COLO668 (cell line): ENCODE measurements around the gene COL25A1.
"Not testable (repeated sequence)": the region's sequence is repeated elsewhere in the genome, so short reads cannot be mapped to it uniquely, and the experiment has no call there.

Experiments
- DNase-seq: peaks from one replicate; lab custom pipeline; 2025; ENCODE audit not compliant: unreplicated experiment; lab: John Stamatoyannopoulos, UW

The COL25A1 gene

DNA sequence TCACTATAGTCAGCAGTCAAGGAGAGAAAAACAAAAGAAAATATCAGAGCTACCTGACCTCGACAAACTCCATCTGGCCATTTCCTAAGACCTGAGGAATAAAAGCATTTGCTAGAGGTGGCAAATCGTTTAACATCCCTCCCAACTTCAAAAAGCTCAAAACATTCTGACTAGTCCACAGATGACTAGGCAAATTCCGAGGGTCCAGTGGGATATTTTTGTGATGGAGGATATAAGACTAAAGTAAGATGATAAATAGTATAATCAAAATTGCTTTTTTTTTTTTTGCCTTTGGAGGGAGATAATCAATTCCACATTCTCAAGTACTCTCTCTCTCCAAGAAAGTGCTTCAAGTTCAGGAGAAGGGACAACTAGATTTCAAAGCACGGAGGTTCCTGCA, 420.5 kb downstream of the COL25A1 start:
- DNase-seq = no peak

DNA sequence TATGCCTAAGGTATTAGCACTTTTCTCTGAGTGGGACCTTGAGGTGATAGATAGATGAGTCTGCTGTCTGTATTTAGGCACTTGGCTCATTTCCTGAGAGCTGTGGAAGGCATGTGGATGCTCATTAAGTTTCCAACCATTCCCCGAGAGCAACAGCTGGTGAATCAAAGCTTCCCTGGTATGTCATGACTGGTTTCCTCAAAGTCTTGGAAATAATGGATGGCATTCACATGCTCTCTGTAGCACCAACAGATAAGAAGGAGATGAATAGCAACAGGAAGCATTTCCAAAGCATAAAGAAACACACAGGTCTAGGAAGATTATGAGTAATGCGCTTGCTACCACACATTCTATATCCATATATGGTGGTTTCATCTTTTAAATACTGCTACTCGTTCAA, 421.3 kb downstream of the COL25A1 start:
- DNase-seq = no peak

DNA sequence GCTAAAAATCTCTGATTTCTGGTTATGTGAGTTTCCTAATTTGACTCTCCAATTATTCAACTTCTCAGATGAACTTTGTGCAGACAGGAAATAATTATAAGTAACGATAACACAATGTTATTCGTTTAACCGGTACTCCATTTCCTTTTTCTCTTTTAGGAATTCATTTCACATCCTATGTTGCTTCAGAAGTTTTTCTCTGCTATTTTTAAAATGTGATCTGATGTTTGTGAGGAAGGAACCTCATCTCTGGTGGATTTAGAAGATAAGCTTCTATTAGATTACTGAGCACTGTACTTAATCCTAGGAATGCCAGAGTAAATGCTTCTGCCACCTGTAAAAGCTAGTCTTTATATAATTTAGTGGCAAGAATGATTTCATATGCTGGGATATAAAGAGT, 423.7 kb downstream of the COL25A1 start:
- no peak for DNase-seq

DNA sequence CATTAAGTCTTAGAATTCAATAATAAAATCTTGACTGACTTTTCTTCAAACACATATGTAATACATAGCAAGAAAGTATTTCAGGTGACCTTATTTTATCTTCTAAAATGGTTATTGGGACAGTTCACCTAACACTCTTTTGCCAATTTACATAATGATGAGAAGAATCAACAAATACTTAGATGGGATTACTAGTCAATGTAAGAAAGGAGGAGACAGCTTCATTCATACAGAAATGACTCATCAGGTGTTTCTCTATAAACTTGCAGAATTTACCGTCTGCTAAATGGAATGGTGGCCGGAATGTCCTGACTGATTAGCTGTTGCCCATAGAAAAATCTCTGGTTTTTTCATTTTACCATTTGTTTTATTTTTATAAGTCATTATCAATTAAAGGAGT, 424.6 kb downstream of the COL25A1 start:
- DNase-seq = no peak

DNA sequence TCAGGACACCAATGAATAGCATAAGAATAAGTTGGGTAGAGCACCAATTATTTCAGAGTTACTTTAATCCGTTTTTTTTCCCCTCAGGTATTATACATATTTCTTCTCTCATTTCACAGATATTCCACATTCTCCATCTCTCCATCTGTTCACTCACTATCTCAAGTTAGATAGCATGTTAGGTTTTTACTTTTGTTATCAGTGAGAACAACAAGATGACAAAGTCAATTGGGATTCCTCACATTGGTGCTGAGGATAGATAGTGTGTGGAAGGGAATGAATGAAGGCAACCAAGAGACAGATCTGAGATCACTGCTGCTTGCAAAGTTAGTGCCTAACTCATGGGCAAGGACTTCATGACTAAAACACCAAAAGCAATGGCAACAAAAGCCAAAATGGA, 427.7 kb downstream of the COL25A1 start:
- no peak for DNase-seq

DNA sequence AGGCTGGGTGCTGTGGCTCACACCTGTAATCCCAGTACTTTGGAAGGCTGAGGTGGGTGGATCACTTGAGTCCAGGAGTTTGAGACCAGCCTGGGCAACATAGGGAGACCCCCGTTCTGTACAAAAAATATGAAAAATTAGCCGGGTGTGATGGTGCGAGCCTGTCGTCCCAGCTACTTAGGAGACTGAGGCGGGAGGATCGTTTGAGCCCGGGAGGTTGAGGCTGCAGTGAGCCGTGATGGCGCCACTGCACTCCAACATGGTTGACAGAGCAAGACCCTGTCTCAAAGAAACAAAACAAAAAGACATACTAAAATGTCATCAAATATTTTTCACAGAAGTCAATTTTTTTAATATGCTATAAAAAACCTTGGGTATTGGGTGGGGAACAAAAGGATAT, 432.5 kb downstream of the COL25A1 start:
- DNase-seq = not testable (repeated sequence)

DNA sequence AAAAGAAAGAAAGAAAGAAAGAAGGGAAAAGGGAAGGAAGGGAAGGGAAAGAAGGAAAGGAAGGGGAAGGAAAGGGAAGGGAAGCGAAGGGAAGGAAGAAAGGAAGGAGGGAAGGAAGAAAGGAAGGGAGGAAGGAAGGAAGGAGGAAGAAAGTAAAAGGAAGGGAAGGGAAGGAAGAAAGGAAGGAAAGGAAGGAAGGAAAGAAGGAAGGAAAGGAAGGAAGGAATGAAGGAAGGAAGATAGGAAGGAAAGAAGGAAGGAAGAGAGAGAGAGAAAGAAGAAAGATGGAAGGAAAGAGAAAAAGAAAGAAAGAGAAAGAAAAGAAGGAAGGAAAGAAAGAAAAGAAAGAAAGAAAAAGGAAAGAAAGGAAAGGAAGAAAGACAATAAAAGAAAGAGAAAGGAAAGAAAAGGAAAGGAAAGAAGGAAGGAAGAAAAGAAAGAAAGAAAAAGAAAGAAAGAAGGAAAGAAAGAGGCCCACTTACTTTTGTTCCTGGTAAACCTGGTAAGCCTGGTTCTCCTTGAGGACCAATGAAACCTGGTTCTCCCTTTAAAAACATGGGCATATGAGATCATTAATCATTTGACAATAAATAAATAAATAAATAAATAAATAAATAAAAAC, 433.7 kb downstream of the COL25A1 start:
- no peak for DNase-seq

DNA sequence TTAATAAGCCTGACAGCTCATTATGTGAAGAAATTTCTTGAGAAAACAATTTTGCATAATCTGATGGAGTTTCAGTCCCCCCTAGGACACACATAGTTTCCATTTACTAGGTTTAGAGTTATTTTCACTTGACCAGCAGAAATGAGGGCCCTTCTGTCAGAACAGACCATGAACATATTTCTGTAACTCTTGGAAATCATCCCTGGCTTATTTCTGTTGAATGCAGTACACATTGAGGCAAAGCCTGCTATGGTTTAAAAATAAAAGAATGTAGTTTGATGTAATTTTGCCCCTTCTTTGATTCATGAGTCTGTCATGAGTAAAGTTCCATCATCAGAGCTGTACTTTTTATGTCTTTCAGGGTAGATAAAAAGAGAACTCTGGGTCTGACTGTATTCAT, 435.0 kb downstream of the COL25A1 start:
- DNase-seq = no peak

DNA sequence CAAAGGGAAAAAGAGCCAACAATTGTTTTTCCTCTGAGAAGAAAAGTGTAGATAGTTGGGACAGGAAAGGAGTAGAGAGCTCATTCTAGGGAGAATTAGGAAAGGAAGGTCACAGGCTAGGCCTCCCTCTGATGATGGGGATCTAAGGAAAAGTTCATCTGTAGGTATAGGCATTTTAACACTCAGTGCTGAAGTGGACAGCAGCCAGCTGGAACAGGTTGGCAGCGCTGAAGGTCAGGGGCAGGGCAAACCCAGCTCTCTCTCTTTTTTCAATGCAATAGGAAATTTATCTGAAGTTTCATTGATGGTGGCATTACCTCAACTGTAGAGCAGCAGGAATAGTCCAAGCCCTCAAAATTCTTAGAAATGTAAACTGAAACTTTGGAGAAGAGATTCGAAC, 441.1 kb downstream of the COL25A1 start:
- DNase-seq = no peak

DNA sequence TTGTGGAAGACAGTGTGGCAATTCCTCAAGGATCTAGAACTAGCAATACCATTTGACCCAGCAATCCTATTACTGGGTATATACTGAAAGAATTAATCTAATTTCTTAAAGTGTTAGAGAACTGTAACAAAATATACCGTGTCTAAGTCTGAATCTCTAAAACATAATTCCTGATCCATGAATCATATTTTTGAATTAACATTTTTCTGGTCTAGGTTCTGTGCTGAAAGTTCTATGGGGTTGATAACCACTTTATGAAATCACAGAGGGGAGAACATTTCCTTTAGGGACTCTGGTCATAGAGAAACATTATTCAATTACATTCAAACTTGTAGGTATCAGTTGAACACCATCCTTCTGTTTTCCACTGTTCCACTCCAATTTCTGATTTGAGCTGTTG, 447.7 kb downstream of the COL25A1 start:
- no peak for DNase-seq

DNA sequence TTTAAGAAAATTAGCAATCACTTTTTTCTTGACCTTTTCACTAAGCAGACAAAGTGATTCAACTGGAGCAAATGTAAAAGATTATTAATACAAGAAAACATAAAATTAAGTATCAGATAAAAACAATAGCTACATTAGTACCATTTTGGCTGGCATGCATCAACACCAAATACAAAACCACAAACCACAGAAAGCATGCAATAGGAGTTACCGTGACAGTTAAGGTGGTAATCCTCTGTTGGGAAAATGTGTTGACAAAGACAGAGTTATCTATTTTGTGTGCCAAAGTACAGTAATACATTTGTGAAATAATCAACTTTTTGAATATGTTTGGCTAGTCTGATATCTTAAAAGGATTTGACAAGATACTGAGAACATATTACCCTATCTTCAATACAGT, 449.8 kb downstream of the COL25A1 start:
- no peak for DNase-seq

DNA sequence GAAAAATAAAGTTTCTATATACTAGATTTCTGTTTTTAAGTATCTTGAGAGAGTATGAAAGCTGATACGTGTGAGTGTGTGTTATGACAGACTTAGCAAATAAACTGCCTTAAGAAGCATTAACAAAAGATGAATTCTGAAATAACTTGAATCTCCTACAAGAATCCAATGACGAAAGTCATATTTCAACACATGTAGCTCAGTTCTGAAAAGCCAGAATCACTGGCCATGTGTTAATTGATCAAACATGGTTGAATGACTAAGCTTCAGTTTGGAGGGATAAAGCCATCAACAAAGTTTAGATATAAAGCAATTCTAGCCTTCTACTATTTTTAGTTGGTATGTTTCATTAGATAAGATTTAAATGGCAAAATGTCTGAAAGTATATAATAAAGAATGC, 451.1 kb downstream of the COL25A1 start:
- no peak for DNase-seq

DNA sequence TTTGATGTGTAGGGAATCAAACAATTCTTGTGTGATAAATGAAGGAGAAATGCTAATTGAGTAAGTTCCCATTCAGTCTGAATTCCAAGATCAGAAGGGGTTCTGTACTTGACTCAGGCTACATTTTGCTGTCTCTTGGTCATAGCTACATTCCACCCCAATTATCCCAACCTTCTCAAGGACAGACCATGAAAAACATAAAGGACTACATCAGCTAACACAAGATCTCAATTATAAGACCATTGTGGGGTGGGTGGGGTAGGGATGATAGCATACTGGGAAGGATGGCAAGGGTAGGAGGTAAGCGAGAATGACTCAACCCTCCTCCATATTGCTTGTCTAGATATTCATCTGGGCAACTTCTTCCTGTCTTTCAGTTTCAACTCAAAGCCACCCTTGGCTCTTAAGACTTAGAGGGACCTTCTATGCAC, 452.2 kb downstream of the COL25A1 start:
- no peak for DNase-seq

DNA sequence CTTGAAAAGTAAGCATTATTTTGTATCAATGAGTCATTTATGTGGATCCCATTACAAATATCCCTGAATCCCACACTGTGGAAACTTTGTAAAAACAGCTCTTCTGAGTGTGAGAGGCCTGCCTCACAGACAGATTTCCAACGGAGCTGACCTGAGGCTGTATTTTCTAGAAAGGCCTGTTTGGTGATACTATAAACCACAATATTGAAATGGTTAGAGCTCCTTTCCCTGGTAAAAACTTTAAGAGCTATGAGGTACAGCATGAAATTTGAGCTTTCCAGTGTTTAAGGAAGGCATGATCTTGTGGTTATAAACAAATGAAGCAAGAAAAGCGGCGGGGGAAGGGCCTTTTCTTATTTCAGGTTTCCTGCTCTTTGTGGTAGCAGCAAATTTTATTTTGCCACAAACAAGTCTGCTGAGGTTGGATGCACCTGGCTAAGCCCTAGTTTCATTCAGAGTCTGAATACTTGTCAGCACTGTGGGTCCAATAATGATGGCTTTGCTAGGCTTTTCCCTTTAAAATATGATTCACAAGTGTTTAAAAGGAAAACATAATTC, 452.8 kb downstream of the COL25A1 start:
- no peak for DNase-seq

DNA sequence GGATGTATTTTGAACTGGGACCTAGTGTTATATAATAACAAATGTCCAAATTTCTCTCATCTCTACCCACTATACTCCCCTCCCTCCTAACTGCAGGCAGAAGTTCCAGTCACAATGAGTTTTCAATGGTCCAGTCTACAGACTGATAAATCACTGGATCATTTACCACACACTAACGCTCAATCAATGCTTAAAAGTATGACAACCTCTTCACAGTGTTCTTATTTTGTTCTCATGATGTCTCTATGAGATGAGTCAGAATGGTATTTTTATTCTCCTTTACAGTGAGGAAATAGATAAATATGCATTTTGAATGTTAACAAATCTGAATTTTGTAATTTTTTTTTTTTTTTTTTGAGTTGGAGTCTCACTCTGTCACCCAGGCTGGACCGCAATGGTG, 455.9 kb downstream of the COL25A1 start:
- no peak for DNase-seq

DNA sequence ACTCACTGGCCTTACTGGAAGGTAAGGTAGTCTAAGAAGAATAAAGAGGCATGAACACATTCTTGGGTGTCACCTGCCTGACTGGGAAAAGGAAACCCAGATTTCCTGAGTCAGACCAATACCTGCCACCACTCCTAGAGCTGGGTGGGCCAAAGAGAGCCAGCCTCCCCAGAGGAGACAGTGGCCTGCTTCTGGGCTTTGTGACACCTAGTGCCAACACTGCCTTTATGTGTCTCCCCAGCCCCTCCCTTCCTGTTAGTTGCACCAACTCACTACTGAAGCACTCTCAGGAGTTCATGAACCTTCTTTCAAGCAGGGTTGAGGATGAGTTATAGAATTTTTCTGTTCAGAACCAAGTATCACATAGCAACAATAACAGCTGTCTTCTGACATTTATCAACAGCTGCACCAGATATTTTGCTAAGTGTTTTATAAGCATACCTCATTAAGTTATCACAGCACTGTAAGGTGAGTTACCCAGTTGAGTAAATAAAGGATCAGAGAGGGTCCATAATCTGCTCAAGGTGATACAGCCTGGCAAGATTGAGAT, 462.0 kb downstream of the COL25A1 start:
- no peak for DNase-seq

DNA sequence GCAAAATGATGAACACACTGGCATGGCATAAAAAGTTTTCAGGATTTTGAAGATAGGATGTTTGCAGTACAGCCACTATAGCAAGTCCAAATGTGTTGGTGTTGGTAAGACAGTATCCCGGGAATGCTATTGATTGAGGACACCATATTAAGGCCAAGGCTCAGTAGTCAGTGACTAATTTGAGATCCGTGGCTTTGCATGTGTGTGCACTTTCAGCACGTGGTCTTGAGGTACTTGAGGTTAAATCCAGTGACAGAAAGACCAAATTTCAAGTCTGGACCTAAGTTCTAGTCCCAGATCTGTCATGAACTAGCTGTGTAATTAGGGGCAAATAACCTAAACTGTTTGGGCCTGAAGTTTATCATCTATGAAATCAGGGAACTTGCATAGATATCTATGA, 463.1 kb downstream of the COL25A1 start:
- DNase-seq = no peak

DNA sequence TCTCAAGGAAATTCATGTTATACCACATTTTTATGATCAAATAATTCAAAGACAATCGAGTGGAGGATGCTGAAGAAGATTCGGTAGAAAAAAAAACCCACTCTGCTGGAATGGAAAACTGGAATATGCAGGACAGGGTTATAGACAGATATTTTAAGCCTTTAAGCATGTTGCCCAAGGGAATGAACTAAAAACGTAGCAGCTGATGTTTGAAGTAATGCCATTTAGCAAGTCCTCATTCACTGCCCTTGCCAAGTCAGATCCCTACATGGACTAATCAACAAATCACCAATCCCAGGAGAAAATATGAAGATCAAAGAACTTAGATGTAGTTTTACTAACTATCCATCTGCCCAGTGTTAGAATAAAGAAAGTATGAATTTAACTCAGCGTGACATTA, 464.0 kb downstream of the COL25A1 start:
- no peak for DNase-seq

DNA sequence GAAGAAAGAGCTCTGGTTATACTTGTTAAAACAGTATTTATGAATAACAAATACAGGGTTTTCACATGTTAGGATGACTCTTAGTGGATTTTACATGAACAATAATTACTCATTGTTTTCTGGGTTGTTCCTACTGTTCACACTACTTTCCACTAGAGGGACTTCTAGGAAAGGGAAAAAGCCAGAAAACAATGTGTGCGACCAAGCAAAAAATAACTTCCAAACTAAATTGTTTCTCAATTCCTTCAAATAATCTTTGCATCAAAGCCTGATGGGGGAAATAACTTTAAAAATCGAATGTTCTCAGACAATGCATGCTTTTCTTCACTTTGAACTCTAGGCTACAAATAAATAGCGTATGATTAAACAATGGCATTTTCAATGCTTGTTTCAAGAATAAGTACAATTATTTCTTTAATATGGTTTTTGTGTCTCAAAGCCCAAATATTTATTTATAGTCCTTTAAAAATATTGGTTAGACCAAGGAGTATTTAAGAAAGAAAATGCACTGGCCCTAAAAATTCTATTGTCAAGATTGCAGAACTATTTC, 467.5 kb downstream of the COL25A1 start:
- no peak for DNase-seq

DNA sequence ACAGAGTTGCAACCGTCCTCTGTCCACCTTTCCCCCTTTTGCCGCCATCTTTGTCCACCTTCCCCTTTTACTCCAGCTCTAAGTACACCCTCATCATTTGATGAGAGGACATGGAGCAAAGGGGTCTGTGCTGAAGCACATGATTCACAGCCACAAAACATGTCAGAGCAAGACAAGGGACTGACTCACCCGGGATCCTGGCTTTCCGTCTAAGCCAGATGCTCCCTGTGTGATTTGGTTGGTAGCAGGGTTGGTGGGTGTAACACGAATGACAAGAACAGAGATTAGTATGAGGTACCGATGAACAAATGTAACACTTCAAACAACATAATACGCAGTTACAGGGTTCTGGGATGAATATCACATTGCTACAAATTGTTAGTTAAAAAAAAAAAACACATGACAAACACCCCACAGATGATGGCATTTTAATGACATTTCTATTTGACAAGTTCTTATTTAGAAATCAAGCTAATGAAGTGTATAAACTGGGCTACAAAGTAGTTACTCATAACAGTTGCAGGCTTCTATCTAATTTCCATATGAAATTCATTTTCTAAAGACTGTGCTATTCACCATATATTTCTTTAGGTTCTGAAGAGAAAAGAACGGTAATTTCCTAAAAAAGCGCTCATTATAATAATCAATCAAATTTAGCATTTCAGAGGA, 468.2 kb downstream of the COL25A1 start:
- no peak for DNase-seq

DNA sequence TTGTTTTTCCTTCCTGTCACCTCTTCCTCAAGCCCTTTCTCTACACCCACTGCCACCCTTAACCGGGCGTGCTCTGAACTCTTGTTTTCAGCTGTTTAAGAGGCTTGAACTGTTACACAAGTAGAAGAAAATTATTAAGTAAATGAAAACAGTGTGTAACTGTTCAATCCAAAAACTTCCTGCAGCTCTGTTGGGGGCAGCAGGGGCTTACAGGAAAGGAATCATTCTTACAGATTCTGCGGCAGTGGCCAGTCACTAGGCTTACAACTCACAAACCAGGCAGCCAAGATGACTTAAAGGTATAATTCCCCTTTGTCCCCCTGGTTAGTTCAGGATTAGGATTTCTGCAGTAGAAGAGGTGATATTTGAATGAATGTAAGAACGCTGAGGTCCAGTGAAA, 469.4 kb downstream of the COL25A1 start:
- DNase-seq = no peak

DNA sequence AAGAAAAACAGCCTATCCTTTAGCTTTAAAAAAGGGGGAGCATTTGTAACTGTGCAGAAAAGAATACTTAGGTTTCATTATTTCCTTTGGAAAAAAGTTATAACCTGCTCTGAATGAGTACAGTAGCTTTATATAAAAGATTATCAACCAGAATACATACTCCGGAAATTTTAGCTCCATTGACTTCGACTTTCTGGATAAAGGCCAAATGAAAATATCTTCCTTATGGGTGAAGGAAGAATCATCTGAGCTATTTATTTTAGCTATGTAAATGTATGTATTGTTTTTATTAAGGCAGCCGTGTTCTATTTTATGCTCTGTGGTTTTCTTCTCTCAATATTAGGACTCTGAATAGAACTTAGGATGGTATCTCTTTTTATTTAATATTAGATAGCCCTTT, 470.6 kb downstream of the COL25A1 start:
- no peak for DNase-seq
